A673 (cell line): ENCODE data around the gene ODC1. TPM values are rescaled to one million over a fixed set of nuclear protein-coding genes. Genes with fewer than 3 reads are reported as not detected.

Experiments used
- BruUV-seq: library from RNA; stranded (reverse); fragments of 400-500 nt; replicated peaks from 2 replicates; lab custom pipeline; 2021; lab: Mats Ljungman, UMichigan
- CTCF ChIA-PET: fragments of 300-600 bp; sonication (Branson Sonifier 250); formaldehyde crosslinking; loops from one replicate; lab custom pipeline; 2022; ENCODE audit warnings: antibody characterized with exemption; lab: Charles Lee
- POLR2A ChIA-PET: fragments of 300-600 bp; sonication (Branson Sonifier 250); formaldehyde crosslinking; loops from one replicate; lab custom pipeline; 2022; ENCODE audit warnings: antibody characterized with exemption; ENCODE audit not compliant: low non-redundant PET; lab: Charles Lee
- DNase-seq: peaks from one replicate; pipeline ENCODE4 v3.0.0-alpha.2; 2015; ENCODE audit warnings: low spot score
- H3K27ac ChIP-seq: fragments of 200-600 bp; sonication (generic); 2 replicates; pipeline ENCODE4 v1.5.1; 2016; ENCODE audit warnings: mixed run types, low read depth, mild to moderate bottlenecking, mixed read lengths, antibody characterized with exemption, low read length; ENCODE audit not compliant: poor library complexity, severe bottlenecking
- H3K27me3 ChIP-seq: fragments of 200-600 bp; sonication (generic); replicated peaks from 2 replicates; pipeline ENCODE4 v1.6.1; 2017; ENCODE audit warnings: mixed run types, low read depth, mild to moderate bottlenecking, mixed read lengths, antibody characterized with exemption, low read length; ENCODE audit not compliant: insufficient read depth, poor library complexity
- H3K36me3 ChIP-seq: fragments of 200-600 bp; sonication (generic); 2 replicates; pipeline ENCODE4 v1.6.1; 2016; ENCODE audit warnings: mixed run types, mild to moderate bottlenecking, mixed read lengths, antibody characterized with exemption, low read length; ENCODE audit not compliant: insufficient read depth, poor library complexity, severe bottlenecking
- H3K4me1 ChIP-seq: fragments of 200-600 bp; sonication (generic); 2 replicates; pipeline ENCODE4 v1.6.1; 2017; ENCODE audit warnings: mixed run types, mild to moderate bottlenecking, mixed read lengths, antibody characterized with exemption, low read length; ENCODE audit not compliant: insufficient read depth, poor library complexity, severe bottlenecking
- H3K4me3 ChIP-seq: fragments of 200-600 bp; sonication (generic); 2 replicates; pipeline ENCODE4 v1.5.1; 2016; ENCODE audit warnings: low read depth, mixed run types, mild to moderate bottlenecking, mixed read lengths, low read length; ENCODE audit not compliant: poor library complexity, severe bottlenecking
- H3K9me3 ChIP-seq: fragments of 200-600 bp; sonication (generic); 2 replicates; pipeline ENCODE4 v1.6.1; 2016; ENCODE audit warnings: mixed run types, low read depth, mild to moderate bottlenecking, mixed read lengths, antibody characterized with exemption, low read length; ENCODE audit not compliant: poor library complexity, severe bottlenecking
- EZH2 ChIP-seq: fragments of 200-600 bp; sonication (generic); IDR thresholded peaks from 2 replicates; pipeline ENCODE4 v1.6.1; 2017; ENCODE audit warnings: borderline replicate concordance, low read depth, mild to moderate bottlenecking, mixed read lengths, antibody characterized with exemption, low read length; ENCODE audit not compliant: poor library complexity, severe bottlenecking
- intact Hi-C: fragments of 100-400 bp; cut with micrococcal nuclease; formaldehyde crosslinking; loops from one replicate; pipeline ENCODE4 v1.10.0; 2022; ENCODE audit not compliant: unreplicated experiment
- total RNA-seq: library from RNA; stranded (reverse); gene quantifications from 2 replicates; pipeline ENCODE4 v1.2.3, GENCODE V29; 2021
- TF ChIP-seq, protein P1 (sequence below): fragments of 300-800, 200-600 bp; sonication (generic); conservative IDR thresholded peaks from 2 replicates; pipeline ENCODE4 v1.5.1; 2017; ENCODE audit warnings: low read depth, mild to moderate bottlenecking, antibody characterized with exemption, low read length, moderate library complexity, mixed read lengths

Gene ODC1
- total RNA-seq, 1 experiment from 2014 or later = 269 TPM

DNA sequence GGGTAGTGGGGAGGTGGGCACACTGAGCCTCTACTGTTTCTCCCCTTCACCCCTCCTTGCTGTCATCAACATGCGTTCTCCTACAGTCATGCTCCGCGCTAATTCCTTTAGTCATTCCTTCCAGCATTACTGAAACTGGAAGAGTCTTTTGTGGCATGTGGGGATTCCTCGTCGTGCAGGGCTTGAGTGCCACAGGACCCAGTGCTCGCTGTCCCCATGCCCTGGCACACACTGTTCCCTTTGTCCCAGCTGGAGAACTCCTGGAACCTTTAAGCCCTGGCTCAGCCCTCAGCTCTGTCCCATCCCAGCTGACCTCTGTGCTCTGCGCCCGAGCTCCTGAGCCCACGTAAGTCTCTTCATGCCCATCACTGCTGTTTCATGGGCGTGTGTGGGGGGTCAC lies 42.1 kb downstream of the ODC1 start:
- Histone ChIP-seq H3K9me3 (no peaks in the 10 kb centered on the region), H3K27ac (no peak overlapping the region), H3K27me3 (no peaks in the 10 kb centered on the region), H3K4me1 (peaks cover 5% of the 10 kb centered on the region), H3K36me3 (no peaks in the 10 kb centered on the region), H3K4me3 (no peak overlapping the region)
- DNase-seq = no peak
- TF ChIP-seq EZH2 = no peak
- TF ChIP-seq, protein P1, sequence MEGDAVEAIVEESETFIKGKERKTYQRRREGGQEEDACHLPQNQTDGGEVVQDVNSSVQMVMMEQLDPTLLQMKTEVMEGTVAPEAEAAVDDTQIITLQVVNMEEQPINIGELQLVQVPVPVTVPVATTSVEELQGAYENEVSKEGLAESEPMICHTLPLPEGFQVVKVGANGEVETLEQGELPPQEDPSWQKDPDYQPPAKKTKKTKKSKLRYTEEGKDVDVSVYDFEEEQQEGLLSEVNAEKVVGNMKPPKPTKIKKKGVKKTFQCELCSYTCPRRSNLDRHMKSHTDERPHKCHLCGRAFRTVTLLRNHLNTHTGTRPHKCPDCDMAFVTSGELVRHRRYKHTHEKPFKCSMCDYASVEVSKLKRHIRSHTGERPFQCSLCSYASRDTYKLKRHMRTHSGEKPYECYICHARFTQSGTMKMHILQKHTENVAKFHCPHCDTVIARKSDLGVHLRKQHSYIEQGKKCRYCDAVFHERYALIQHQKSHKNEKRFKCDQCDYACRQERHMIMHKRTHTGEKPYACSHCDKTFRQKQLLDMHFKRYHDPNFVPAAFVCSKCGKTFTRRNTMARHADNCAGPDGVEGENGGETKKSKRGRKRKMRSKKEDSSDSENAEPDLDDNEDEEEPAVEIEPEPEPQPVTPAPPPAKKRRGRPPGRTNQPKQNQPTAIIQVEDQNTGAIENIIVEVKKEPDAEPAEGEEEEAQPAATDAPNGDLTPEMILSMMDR = no peak
- intact Hi-C loops = no loop called here
- CTCF ChIA-PET = interaction anchor here (1.3 kb wide), 1 partner anchor 282 kb away, joined by 3 read pairs; no protein-coding TSS in a partner anchor
- POLR2A ChIA-PET = no interaction called here
- no TSS peak for BruUV-seq

DNA sequence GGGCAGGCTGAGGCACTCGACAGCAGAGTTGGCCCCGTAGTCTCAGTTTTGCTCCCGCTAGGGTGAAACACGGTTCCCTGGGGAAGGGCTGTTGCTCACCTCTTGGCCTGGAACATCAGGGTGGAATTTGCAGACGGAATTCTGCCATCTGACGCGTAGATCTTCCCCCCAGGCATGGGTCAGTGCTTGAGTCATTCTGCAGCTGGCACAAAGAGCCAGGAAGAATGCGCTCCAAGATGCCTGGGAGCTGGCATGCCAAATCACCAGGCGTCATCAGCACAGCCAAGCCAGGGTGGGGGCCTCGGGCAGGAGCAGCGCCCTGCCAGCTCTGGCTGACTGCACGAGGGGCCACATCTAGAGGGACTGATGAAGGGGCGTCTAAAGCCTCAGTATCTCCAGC lies 42.7 kb downstream of the ODC1 start:
- Histone ChIP-seq H3K9me3 (no peaks in the 10 kb centered on the region), H3K27ac (no peak overlapping the region), H3K36me3 (no peaks in the 10 kb centered on the region), H3K4me3 (no peak overlapping the region), H3K4me1 (peaks cover 5% of the 10 kb centered on the region), H3K27me3 (no peaks in the 10 kb centered on the region)
- TF ChIP-seq, protein P1 = no peak
- TF ChIP-seq EZH2 = no peak
- no TSS peak for BruUV-seq
- no peak for DNase-seq
- ChIA-PET POLR2A (no interaction called here), CTCF (no interaction called here)
- intact Hi-C loops = no loop called here

DNA sequence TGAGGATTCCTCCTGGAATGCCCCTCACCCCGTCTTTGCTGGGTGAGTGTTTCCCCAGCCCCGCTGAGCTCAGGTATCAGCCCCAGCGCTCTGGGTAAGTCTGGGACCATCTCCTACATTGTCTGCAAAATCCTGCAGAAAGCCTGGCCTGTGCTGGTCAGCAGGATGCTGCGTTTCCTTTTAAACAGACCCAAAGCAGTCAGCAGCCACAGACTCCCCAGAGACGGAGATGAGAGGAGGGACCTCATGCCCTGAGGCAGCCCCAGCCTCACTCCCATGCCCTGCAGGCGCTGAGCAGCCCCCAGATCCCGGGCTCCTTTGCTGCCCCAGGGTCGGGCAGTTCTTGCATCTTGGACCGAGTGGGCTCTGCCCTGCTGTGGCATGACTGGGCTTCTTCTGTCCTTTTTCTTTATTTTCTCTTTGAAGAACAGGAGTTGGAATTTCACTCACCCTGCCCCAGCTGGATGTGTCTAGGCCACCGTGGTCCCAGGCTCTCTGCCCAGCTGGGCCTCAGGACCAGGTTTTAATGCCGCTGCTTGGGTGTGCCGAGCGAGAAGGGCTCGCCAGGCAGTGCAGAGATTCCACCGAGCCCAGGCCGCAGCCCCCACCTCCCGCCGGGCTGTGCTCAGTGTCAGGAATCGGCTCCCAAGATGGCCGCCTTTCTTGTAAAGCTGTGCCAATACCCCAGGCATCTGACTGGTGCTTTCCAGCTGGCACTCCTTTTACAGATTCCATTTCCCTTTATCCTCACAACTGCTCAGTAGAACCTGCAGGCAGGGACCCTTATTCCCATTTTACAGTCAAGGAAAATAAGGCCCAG lies 43.6 kb downstream of the ODC1 start:
- TF ChIP-seq, protein P1 = no peak
- no peak for TF ChIP-seq EZH2
- no TSS peak for BruUV-seq
- ChIA-PET CTCF (no interaction called here), POLR2A (no interaction called here)
- no peak for DNase-seq
- Histone ChIP-seq H3K4me1 (peaks cover 5% of the 10 kb centered on the region), H3K4me3 (no peak overlapping the region), H3K27me3 (no peaks in the 10 kb centered on the region), H3K9me3 (no peaks in the 10 kb centered on the region), H3K27ac (no peak overlapping the region), H3K36me3 (no peaks in the 10 kb centered on the region)
- intact Hi-C loops = no loop called here
